EH (cell line): ENCODE results near the gene ADRA2B.
"Not testable (repeated sequence)": the region's sequence is repeated elsewhere in the genome, so short reads cannot be mapped to it uniquely, and the experiment has no call there.

Source experiments
- DNase-seq: peaks from one replicate; pipeline ENCODE4 v3.0.0-alpha.2; 2015; ENCODE audit warnings: low read depth

Gene ADRA2B

GRCh38 chr2:96089356-96090195, 26.8 kb downstream of the ADRA2B start:
- DNase-seq, result no peak

GRCh38 chr2:96088340-96089335, 27.7 kb downstream of the ADRA2B start:
- no peak for DNase-seq

GRCh38 chr2:96087130-96087529, 29.2 kb downstream of the ADRA2B start:
- no peak for DNase-seq

- DNase-seq, result no peak
Measured at GRCh38 chr2:96085541-96086355, 30.6 kb downstream of the ADRA2B start.

- DNase-seq, result not testable (repeated sequence)
Measured at GRCh38 chr2:96084858-96085518, 31.4 kb downstream of the ADRA2B start.

GRCh38 chr2:96083989-96084857, 32.1 kb downstream of the ADRA2B start:
- no peak for DNase-seq

GRCh38 chr2:96083064-96083939, 33.1 kb downstream of the ADRA2B start:
- DNase-seq, result no peak

GRCh38 chr2:96082211-96083063, 33.9 kb downstream of the ADRA2B start:
- DNase-seq, result no peak

GRCh38 chr2:96081042-96081441, 35.3 kb downstream of the ADRA2B start:
- DNase-seq, result no peak

GRCh38 chr2:96075199-96075771, 41.1 kb downstream of the ADRA2B start:
- DNase-seq, result peak; percentile 15

- DNase-seq, result peak; percentile 18
Measured at GRCh38 chr2:96074156-96074555, 42.2 kb downstream of the ADRA2B start.

- DNase-seq, result no peak
Measured at GRCh38 chr2:96073170-96073775, 43.1 kb downstream of the ADRA2B start.

- no peak for DNase-seq
Measured at GRCh38 chr2:96072746-96073145, 43.6 kb downstream of the ADRA2B start.

- not testable (repeated sequence) for DNase-seq
Measured at GRCh38 chr2:96071977-96072491, 44.3 kb downstream of the ADRA2B start.

- not testable (repeated sequence) for DNase-seq
Measured at GRCh38 chr2:96071087-96071976, 45.0 kb downstream of the ADRA2B start.

- not testable (repeated sequence) for DNase-seq
Measured at GRCh38 chr2:96070351-96070750, 46.0 kb downstream of the ADRA2B start.
